Endothelial cell of umbilical vein (primary cell): ENCODE measurements around the gene STPG4. TPM values are rescaled to one million over a fixed set of nuclear protein-coding genes. Genes with fewer than 3 reads are reported as not detected.

Experiments
- BruUV-seq: library from RNA; stranded (reverse); fragments of 400-500 nt; replicated peaks from 2 replicates; lab custom pipeline; 2021; lab: Mats Ljungman, UMichigan
- CTCF ChIA-PET: fragments of 300-600, 350-600 bp; sonication (Branson Sonifier 250); formaldehyde crosslinking; loops from one replicate; lab custom pipeline; 2021; ENCODE audit warnings: antibody characterized with exemption, inconsistent platforms; lab: Charles Lee
- POLR2A ChIA-PET: fragments of 300-600, 350-600 bp; sonication (Branson Sonifier 250); formaldehyde crosslinking; loops from one replicate; lab custom pipeline; 2021; ENCODE audit warnings: antibody characterized with exemption, inconsistent platforms; lab: Charles Lee
- DNase-seq: peaks from one replicate; pipeline ENCODE4 v3.0.0-alpha.2; 2011; ENCODE audit warnings: low read depth, low spot score
- FAIRE-seq: peaks from 2 replicates; lab custom pipeline; 2011; peaks lifted over from hg19 to GRCh38; lab: Jason Lieb, UNC
- H2AFZ ChIP-seq: 2 replicates; pipeline ENCODE4 v1.6.0; 2012; ENCODE audit warnings: low read depth, low read length, control low read depth, inconsistent platforms
- H3K27ac ChIP-seq: 2 replicates; pipeline ENCODE4 v1.5.1; 2011; ENCODE audit warnings: low read depth, mild to moderate bottlenecking, control low read depth, low read length, moderate library complexity; ENCODE audit not compliant: insufficient read depth
- H3K27me3 ChIP-seq, 2 experiments: 2 replicates each; pipeline versions ENCODE4 v1.6.0 to v1.6.1; 2011; ENCODE audit warnings: low read length in 2 of 2, mixed read lengths in 1 of 2; ENCODE audit not compliant: control insufficient read depth in 2 of 2, insufficient read depth in 2 of 2
- H3K36me3 ChIP-seq, 2 experiments: 2 replicates in 1 of 2; 3 replicates in 1 of 2; pipeline ENCODE4 v1.5.1; 2011; ENCODE audit warnings: low read length in 2 of 2, mild to moderate bottlenecking in 1 of 2, moderate library complexity in 1 of 2; ENCODE audit not compliant: control insufficient read depth in 2 of 2, insufficient read depth in 2 of 2; ENCODE audit errors: extremely low read depth in 1 of 2
- H3K4me1 ChIP-seq: 3 replicates; pipeline ENCODE4 v1.5.1; 2011; ENCODE audit warnings: mild to moderate bottlenecking, low read length; ENCODE audit not compliant: control insufficient read depth, insufficient read depth; ENCODE audit errors: extremely low read depth
- H3K4me2 ChIP-seq: 2 replicates; pipeline ENCODE4 v1.6.1; 2011; ENCODE audit warnings: low read length, control low read depth, mixed read lengths; ENCODE audit not compliant: insufficient read depth
- H3K4me3 ChIP-seq, 3 experiments: fragments of 200-600 bp in 1 of 3; sonication (generic), shearing (Covaris generic) in 1 of 3; replicated peaks in 1 of 3; 2 replicates each; pipeline ENCODE4 v1.5.1; 2011 to 2016; ENCODE audit warnings: control low read depth in 3 of 3, low read length in 3 of 3, mild to moderate bottlenecking in 2 of 3, inconsistent platforms in 1 of 3, low read depth in 1 of 3, moderate library complexity in 1 of 3; ENCODE audit not compliant: insufficient read depth in 1 of 3
- H3K79me2 ChIP-seq: 2 replicates; pipeline ENCODE4 v1.6.0; 2012; ENCODE audit warnings: low read length, inconsistent platforms; ENCODE audit not compliant: control insufficient read depth, insufficient read depth
- H3K9ac ChIP-seq: replicated peaks from 2 replicates; pipeline ENCODE3; 2011; ENCODE audit warnings: low read length, control low read depth; ENCODE audit not compliant: insufficient read depth; ENCODE audit errors: extremely low read depth
- H3K9me1 ChIP-seq: replicated peaks from 3 replicates; pipeline ENCODE4 v1.6.0; 2011; ENCODE audit warnings: mild to moderate bottlenecking, low read length; ENCODE audit not compliant: control insufficient read depth, insufficient read depth; ENCODE audit errors: extremely low read depth
- H3K9me3 ChIP-seq: replicated peaks from 2 replicates; pipeline ENCODE4 v1.5.1; 2012; ENCODE audit warnings: low read length, inconsistent platforms; ENCODE audit not compliant: control insufficient read depth, insufficient read depth
- H4K20me1 ChIP-seq: replicated peaks from 2 replicates; pipeline ENCODE3; 2011; ENCODE audit warnings: mild to moderate bottlenecking, low read length; ENCODE audit not compliant: control insufficient read depth, insufficient read depth; ENCODE audit errors: extremely low read depth
- CTCF ChIP-seq, 2 donors: IDR thresholded peaks; 1 replicate in 1 of 2; 2 replicates in 1 of 2; pipeline ENCODE4 v1.5.1; 2011; ENCODE audit warnings: low read length in 2 of 2, mild to moderate bottlenecking in 2 of 2, moderate library complexity in 2 of 2, control low read depth in 1 of 2, inconsistent platforms in 1 of 2, low read depth in 1 of 2; ENCODE audit not compliant: insufficient read depth in 1 of 2; ENCODE audit errors: extremely low read depth in 1 of 2
- EZH2 ChIP-seq: IDR thresholded peaks from 2 replicates; pipeline ENCODE4 v1.6.1; 2012; ENCODE audit warnings: borderline replicate concordance, low read depth, mild to moderate bottlenecking, moderate library complexity, low read length, inconsistent platforms; ENCODE audit not compliant: severe bottlenecking
- FOS ChIP-seq: IDR thresholded peaks from 2 replicates; pipeline ENCODE4 v1.6.1; 2011; ENCODE audit warnings: mild to moderate bottlenecking, low read length, moderate library complexity, borderline replicate concordance; ENCODE audit not compliant: insufficient read depth
- GATA2 ChIP-seq: IDR thresholded peaks from 2 replicates; pipeline ENCODE4 v1.7.0; 2011; ENCODE audit warnings: low read depth, mild to moderate bottlenecking, moderate library complexity, mixed read lengths, low read length; ENCODE audit not compliant: insufficient read length, insufficient read depth
- JUN ChIP-seq: IDR thresholded peaks from 2 replicates; pipeline ENCODE4 v1.6.1; 2011; ENCODE audit warnings: borderline replicate concordance, low read depth; ENCODE audit not compliant: insufficient read length, insufficient read depth
- MAX ChIP-seq: IDR thresholded peaks from 2 replicates; pipeline ENCODE4 v1.6.1; 2011; ENCODE audit not compliant: insufficient read depth, insufficient read length
- MYC ChIP-seq: IDR thresholded peaks from one replicate; pipeline ENCODE4 v1.6.1; 2011; ENCODE audit warnings: mild to moderate bottlenecking, low read depth, low read length
- POLR2A ChIP-seq: IDR thresholded peaks from 2 replicates; pipeline ENCODE4 v1.6.1; 2012; ENCODE audit warnings: low read depth, mild to moderate bottlenecking, control low read depth, low read length
- POLR2AphosphoS5 ChIP-seq: IDR thresholded peaks from 2 replicates; pipeline ENCODE4 v1.6.1; 2012; ENCODE audit warnings: low read depth, mild to moderate bottlenecking, control low read depth, low read length, moderate library complexity; ENCODE audit not compliant: insufficient read depth
- dilution Hi-C: fragments of 300-500 bp; cut with MboI; formaldehyde crosslinking; loops from one replicate; pipeline ENCODE4 v1.15.0; 2019; ENCODE audit warnings: low sequenced_read_pairs; ENCODE audit not compliant: extremely low pct_ligation_motif_present
- intact Hi-C: fragments of 100-400 bp; cut with micrococcal nuclease; formaldehyde crosslinking; loops from one replicate; pipeline ENCODE4 v1.10.0; 2022
- polyA plus RNA-seq, 4 experiments: library from polyadenylated mRNA; depleted of rRNA in 3 of 4; stranded (reverse) in 3 of 4; unstranded in 1 of 4; fragments of >200 nt; gene quantifications; 2 replicates each; pipeline versions ENCODE4 v1.2.1 to v1.2.3, GENCODE V29; 2011 to 2012; ENCODE audit warnings: missing spikeins in 1 of 4
- total RNA-seq: library from RNA; stranded (reverse); gene quantifications from 2 replicates; pipeline ENCODE4 v1.2.3, GENCODE V29; 2021

STPG4 gene
- total and polyA plus RNA-seq, 2 donors (not counting 3 experiments of a cell fraction or from before 2014, with no cell fraction given), result 0.53 TPM; not detected in 1

GRCh38 chr2:47070920-47071824 is 83.9 kb downstream of the STPG4 start:
- Histone ChIP-seq H3K9me3 (no peaks in the 10 kb centered on the region), H3K27ac (peak overlapping the region; percentile 44), H3K4me2 (no peak overlapping the region), H3K9ac (no peak overlapping the region), H2AFZ (no peak overlapping the region), H3K27me3 (no peaks in the 10 kb centered on the region), H4K20me1 (no peaks in the 10 kb centered on the region), H3K36me3 (peaks cover 0 to 2% of the 10 kb centered on the region in 2 experiments), H3K4me3 (no peak overlapping the region), H3K4me1 (peaks cover 40% of the 10 kb centered on the region), H3K9me1 (no peaks in the 10 kb centered on the region), H3K79me2 (no peaks in the 10 kb centered on the region)
- intact Hi-C loops, result no loop called here
- no TSS peak for BruUV-seq
- DNase-seq (peak; percentile 65), FAIRE-seq (peak; percentile 98)
- CTCF ChIA-PET, result interaction anchor here (0.7 to 1.7 kb wide), 6 partner anchors 14 to 252 kb away, joined by 3 to 6 read pairs (median 6); no protein-coding TSS in a partner anchor
- TF ChIP-seq GATA2 (peak; percentile 33), POLR2A (no peak), CTCF (IDR thresholded peaks at IDR 0.05; ENCODE audit: extremely low read depth in 1 of 2, insufficient read depth in 1 of 2, low read depth in 1 of 2, low read length in 2 of 2) (no peak), EZH2 (no peak), POLR2AphosphoS5 (peak; percentile 39), MYC (no peak), MAX (no peak), FOS (peak; percentile 25), JUN (no peak)
- dilution Hi-C loops, result no loop called here
- POLR2A ChIA-PET, result interaction anchor here (0.8 to 2.2 kb wide), 2 partner anchors 15 to 28 kb away, joined by 3 to 8 read pairs; no protein-coding TSS in a partner anchor
